ENCODE results near the gene TXNDC15. TPM values are rescaled to one million over a fixed set of nuclear protein-coding genes. Genes with fewer than 3 reads are reported as not detected.

Gene TXNDC15
- total and polyA plus RNA-seq, 2 donors (not counting 1 experiment from before 2014, with no cell fraction given) = 65.9 to 132 TPM

- Histone ChIP-seq H3K4me2 (ENCODE audit: extremely low read depth, insufficient read depth, low read length) (no peak overlapping the region), H3K9me3 (ENCODE audit: control insufficient read depth, insufficient read depth, low read depth, low read length) (no peaks in the 10 kb centered on the region), H3K79me2 (ENCODE audit: control insufficient read depth, insufficient read depth, low read length) (no peaks in the 10 kb centered on the region), H4K20me1 (ENCODE audit: control insufficient read depth, extremely low read depth, insufficient read depth, low read length) (no peaks in the 10 kb centered on the region), H3K9ac (ENCODE audit: insufficient read depth, low read length) (no peak overlapping the region), H3K27ac (ENCODE audit: insufficient read depth, low read length) (no peak overlapping the region), H3K36me3 (ENCODE audit: control insufficient read depth, insufficient read depth, low read length) (peaks cover 2% of the 10 kb centered on the region), H2AFZ (ENCODE audit: low read length) (no peak overlapping the region), H3K4me3 (replicated peaks in 1 of 4; ENCODE audit: control extremely low read depth in 1 of 4, insufficient read depth in 1 of 4, low read depth in 3 of 4, low read length in 4 of 4) (no peak overlapping the region), H3K4me1 (ENCODE audit: control insufficient read depth, extremely low read depth, insufficient read depth, low read length) (no peaks in the 10 kb centered on the region), H3K27me3 (ENCODE audit: control insufficient read depth, insufficient read depth, low read length) (no peaks in the 10 kb centered on the region)
- TF ChIP-seq EZH2 (IDR thresholded peaks at IDR 0.05; ENCODE audit: low read length, missing control alignments) = no peak
- no peak for DNase-seq (ENCODE audit: low read depth in 2 of 2)
Measured at GRCh38 chr5:134864707-134865106, 9.5 kb upstream of the TXNDC15 start.

- Histone ChIP-seq H3K36me3 (ENCODE audit: control insufficient read depth, insufficient read depth, low read length) (no peaks in the 10 kb centered on the region), H4K20me1 (ENCODE audit: control insufficient read depth, extremely low read depth, insufficient read depth, low read length) (no peaks in the 10 kb centered on the region), H3K4me1 (ENCODE audit: control insufficient read depth, extremely low read depth, insufficient read depth, low read length) (no peaks in the 10 kb centered on the region), H3K9ac (ENCODE audit: insufficient read depth, low read length) (no peak overlapping the region), H3K27me3 (ENCODE audit: control insufficient read depth, insufficient read depth, low read length) (no peaks in the 10 kb centered on the region), H3K79me2 (ENCODE audit: control insufficient read depth, insufficient read depth, low read length) (peaks cover 19% of the 10 kb centered on the region), H3K4me3 (replicated peaks in 1 of 4; ENCODE audit: control extremely low read depth in 1 of 4, insufficient read depth in 1 of 4, low read depth in 3 of 4, low read length in 4 of 4) (peak overlapping the region in 2 of 4 experiments; percentile 84 to 89), H2AFZ (ENCODE audit: low read length) (peak overlapping the region; percentile 97), H3K27ac (ENCODE audit: insufficient read depth, low read length) (peak overlapping the region; percentile 96), H3K9me3 (ENCODE audit: control insufficient read depth, insufficient read depth, low read depth, low read length) (no peaks in the 10 kb centered on the region), H3K4me2 (ENCODE audit: extremely low read depth, insufficient read depth, low read length) (peak overlapping the region; percentile 83)
- TF ChIP-seq EZH2 (IDR thresholded peaks at IDR 0.05; ENCODE audit: low read length, missing control alignments) = no peak
- no peak for TF ChIP-seq CTCF (conservative IDR thresholded peaks at IDR 0.05 in 1 of 2, IDR thresholded peaks at IDR 0.05 in 1 of 2; ENCODE audit: low read depth in 1 of 2, low read length in 2 of 2)
- no peak for DNase-seq (ENCODE audit: low read depth in 2 of 2)
Measured at GRCh38 chr5:134873494-134873893, 677 bp upstream of the TXNDC15 start.

GRCh38 chr5:134874831-134875655 lies 872 bp downstream of the TXNDC15 start:
- DNase-seq (ENCODE audit: low read depth in 2 of 2) = peak; percentile 88
- no peaks in the 10 kb centered on the region for H3K9me3 ChIP-seq (ENCODE audit: control insufficient read depth, insufficient read depth, low read depth, low read length)
- H4K20me1 ChIP-seq (ENCODE audit: control insufficient read depth, extremely low read depth, insufficient read depth, low read length) = no peaks in the 10 kb centered on the region
- H3K4me3 ChIP-seq (replicated peaks in 1 of 4; ENCODE audit: control extremely low read depth in 1 of 4, insufficient read depth in 1 of 4, low read depth in 3 of 4, low read length in 4 of 4) = peak overlapping the region; percentile 51 to 93 (median 86)
- H3K4me2 ChIP-seq (ENCODE audit: extremely low read depth, insufficient read depth, low read length) = peak overlapping the region; percentile 46
- H3K4me1 ChIP-seq (ENCODE audit: control insufficient read depth, extremely low read depth, insufficient read depth, low read length) = no peaks in the 10 kb centered on the region
- H3K79me2 ChIP-seq (ENCODE audit: control insufficient read depth, insufficient read depth, low read length) = peaks cover 23% of the 10 kb centered on the region
- peak overlapping the region; percentile 99 for H3K9ac ChIP-seq (ENCODE audit: insufficient read depth, low read length)
- H3K27ac ChIP-seq (ENCODE audit: insufficient read depth, low read length) = peak overlapping the region; percentile 96
- H3K36me3 ChIP-seq (ENCODE audit: control insufficient read depth, insufficient read depth, low read length) = no peaks in the 10 kb centered on the region
- no peak for TF ChIP-seq EZH2 (IDR thresholded peaks at IDR 0.05; ENCODE audit: low read length, missing control alignments)
- no peak for TF ChIP-seq CTCF (conservative IDR thresholded peaks at IDR 0.05 in 1 of 2, IDR thresholded peaks at IDR 0.05 in 1 of 2; ENCODE audit: low read depth in 1 of 2, low read length in 2 of 2)
- peak overlapping the region; percentile 91 for H2AFZ ChIP-seq (ENCODE audit: low read length)
- H3K27me3 ChIP-seq (ENCODE audit: control insufficient read depth, insufficient read depth, low read length) = no peaks in the 10 kb centered on the region
